ENCODE data around the gene CLOCK.

DNA sequence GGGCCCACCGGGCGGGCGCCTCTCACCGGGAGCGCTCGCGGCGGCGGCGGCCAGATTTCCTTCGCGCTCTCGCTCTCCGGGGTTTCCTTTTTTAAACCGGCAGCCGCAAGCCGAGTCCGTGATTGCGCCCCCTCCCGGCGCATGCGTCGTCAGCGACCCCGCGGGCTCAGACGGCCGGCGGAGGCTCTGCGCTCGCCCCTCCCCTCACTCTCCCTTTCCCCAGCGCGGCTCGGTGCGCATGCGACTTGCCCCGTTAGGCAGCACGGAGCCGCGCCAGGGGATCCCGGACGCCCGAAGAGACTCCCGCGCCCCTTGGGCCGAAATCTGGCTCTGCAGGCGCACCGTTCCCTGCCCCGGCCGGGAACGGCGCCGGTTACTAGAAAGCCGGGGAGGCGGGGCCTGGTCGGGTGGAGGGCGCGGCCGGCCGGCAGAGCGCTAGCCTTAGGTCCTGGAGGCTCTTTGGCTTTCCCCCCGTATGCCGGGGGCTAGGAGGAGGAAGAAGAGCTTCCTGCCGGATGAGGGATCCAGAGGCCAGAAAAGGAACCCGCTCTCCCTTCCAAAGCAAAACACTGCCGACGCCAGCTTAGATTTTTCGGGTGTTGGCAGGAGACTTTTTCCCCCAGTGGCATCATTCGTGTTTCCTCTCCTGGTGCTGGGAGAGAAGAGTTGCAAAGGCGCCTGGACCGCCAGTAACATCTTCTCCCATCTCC lies at the start of gene CLOCK:
- TF ChIP-seq, protein P1, sequence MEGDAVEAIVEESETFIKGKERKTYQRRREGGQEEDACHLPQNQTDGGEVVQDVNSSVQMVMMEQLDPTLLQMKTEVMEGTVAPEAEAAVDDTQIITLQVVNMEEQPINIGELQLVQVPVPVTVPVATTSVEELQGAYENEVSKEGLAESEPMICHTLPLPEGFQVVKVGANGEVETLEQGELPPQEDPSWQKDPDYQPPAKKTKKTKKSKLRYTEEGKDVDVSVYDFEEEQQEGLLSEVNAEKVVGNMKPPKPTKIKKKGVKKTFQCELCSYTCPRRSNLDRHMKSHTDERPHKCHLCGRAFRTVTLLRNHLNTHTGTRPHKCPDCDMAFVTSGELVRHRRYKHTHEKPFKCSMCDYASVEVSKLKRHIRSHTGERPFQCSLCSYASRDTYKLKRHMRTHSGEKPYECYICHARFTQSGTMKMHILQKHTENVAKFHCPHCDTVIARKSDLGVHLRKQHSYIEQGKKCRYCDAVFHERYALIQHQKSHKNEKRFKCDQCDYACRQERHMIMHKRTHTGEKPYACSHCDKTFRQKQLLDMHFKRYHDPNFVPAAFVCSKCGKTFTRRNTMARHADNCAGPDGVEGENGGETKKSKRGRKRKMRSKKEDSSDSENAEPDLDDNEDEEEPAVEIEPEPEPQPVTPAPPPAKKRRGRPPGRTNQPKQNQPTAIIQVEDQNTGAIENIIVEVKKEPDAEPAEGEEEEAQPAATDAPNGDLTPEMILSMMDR (conservative IDR thresholded peaks at IDR 0.05; ENCODE audit: low read length), result peak; percentile 68
- no peak for TF ChIP-seq EZH2phosphoT487 (IDR thresholded peaks at IDR 0.05; ENCODE audit: borderline replicate concordance, low read depth, low read length)

Data from OCI-LY7 (cell line).